Tibial nerve (tissue), 4 donors: ENCODE results near the gene TSPAN19. TPM values are rescaled to one million over a fixed set of nuclear protein-coding genes. Genes with fewer than 3 reads are reported as not detected.

Source experiments
- DNase-seq, 2 donors: peaks; one replicate each; pipeline ENCODE4 v3.0.0-alpha.2; 2019; ENCODE audit warnings: low spot score in 2 of 2
- H3K27ac ChIP-seq, 4 donors: fragments of 200-600 bp; sonication (generic) in 3 of 4; one replicate each; pipeline ENCODE4 v1.5.1; 2017 to 2019; ENCODE audit warnings: mild to moderate bottlenecking in 1 of 4
- H3K27me3 ChIP-seq, 2 donors: fragments of 200-600 bp; sonication (generic) in 1 of 2; one replicate each; pipeline versions ENCODE4 v1.5.1 to v1.6.0; 2017 to 2019
- H3K36me3 ChIP-seq, 3 donors: fragments of 200-600 bp; sonication (generic); one replicate each; pipeline ENCODE4 v1.5.1; 2018 to 2019
- H3K4me1 ChIP-seq, 4 donors: fragments of 200-600 bp; sonication (generic) in 3 of 4; one replicate each; pipeline ENCODE4 v1.5.1; 2017 to 2019
- H3K4me3 ChIP-seq, 4 donors: fragments of 200-600 bp; sonication (generic) in 3 of 4; one replicate each; pipeline ENCODE4 v1.5.1; 2017 to 2019; ENCODE audit warnings: mild to moderate bottlenecking in 1 of 4, moderate library complexity in 1 of 4
- H3K9me3 ChIP-seq, 4 donors: fragments of 200-600 bp; sonication (generic) in 3 of 4; one replicate each; pipeline ENCODE4 v1.5.1; 2017 to 2019
- EP300 ChIP-seq, 2 donors: sonication (generic); formaldehyde crosslinking; IDR thresholded peaks; one replicate each; pipeline ENCODE4 v1.6.1; 2017; ENCODE audit warnings: antibody characterized with exemption in 2 of 2, mild to moderate bottlenecking in 1 of 2
- POLR2A ChIP-seq, 2 donors: fragments of 450-650 bp; IDR thresholded peaks; one replicate each; pipeline ENCODE4 v1.6.1; 2017; ENCODE audit warnings: antibody characterized with exemption in 2 of 2, mild to moderate bottlenecking in 2 of 2, moderate library complexity in 2 of 2
- WGBS, 2 donors: methylation state at CpG; one replicate each; pipeline ENCODE4 v1.1.5; 2018; 5-methylcytosine and 5-hydroxymethylcytosine counted together
- total RNA-seq, 4 donors: library from RNA; depleted of rRNA; stranded (reverse); fragments of >200 nt; gene quantifications; one replicate each; pipeline ENCODE4 v1.1.0, GENCODE V29; 2016
- TF ChIP-seq, protein P1 (sequence below), 5 experiments: fragments of 200-600 bp in 3 of 5; fragments of 450-650 bp in 2 of 5; sonication (generic) in 3 of 5; IDR thresholded peaks; one replicate each; pipeline ENCODE4 v1.5.1; 2016 to 2019; ENCODE audit warnings: antibody characterized with exemption in 5 of 5, mild to moderate bottlenecking in 3 of 5, moderate library complexity in 2 of 5

TSPAN19 gene
- total RNA-seq, 4 donors from 2014 or later: 0.22 to 2.2 TPM; not detected in 2

DNA sequence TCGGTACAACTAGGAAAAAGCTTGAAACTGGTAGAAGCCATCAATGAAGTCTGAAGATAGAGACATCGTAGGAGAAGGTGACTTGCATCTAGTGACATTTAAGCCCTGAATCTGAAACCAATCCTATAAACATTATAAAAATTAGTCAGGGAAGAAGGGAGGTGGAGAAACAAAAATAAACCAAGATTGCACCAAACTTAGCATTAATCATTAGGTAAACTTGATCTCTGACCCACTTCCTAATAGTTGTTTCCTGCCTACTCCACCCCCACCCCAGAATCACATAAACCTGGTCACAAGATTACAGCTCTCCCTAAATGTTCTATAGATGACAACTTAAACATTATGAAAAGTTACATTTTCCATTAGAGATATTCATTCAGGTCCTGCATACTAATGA lies 40.4 kb downstream of the TSPAN19 start:
- Histone ChIP-seq H3K27ac (no peak overlapping the region), H3K4me1 (no peaks in the 10 kb centered on the region), H3K27me3 (no peaks in the 10 kb centered on the region), H3K4me3 (no peak overlapping the region), H3K9me3 (no peaks in the 10 kb centered on the region), H3K36me3 (no peaks in the 10 kb centered on the region)
- 78 to 81% methylated on average over 2 of the region's 2 CpGs for WGBS, 2 donors
- no peak for DNase-seq
- TF ChIP-seq EP300 (IDR thresholded peaks at IDR 0.05) (no peak), POLR2A (IDR thresholded peaks at IDR 0.05) (no peak)
- TF ChIP-seq, protein P1, sequence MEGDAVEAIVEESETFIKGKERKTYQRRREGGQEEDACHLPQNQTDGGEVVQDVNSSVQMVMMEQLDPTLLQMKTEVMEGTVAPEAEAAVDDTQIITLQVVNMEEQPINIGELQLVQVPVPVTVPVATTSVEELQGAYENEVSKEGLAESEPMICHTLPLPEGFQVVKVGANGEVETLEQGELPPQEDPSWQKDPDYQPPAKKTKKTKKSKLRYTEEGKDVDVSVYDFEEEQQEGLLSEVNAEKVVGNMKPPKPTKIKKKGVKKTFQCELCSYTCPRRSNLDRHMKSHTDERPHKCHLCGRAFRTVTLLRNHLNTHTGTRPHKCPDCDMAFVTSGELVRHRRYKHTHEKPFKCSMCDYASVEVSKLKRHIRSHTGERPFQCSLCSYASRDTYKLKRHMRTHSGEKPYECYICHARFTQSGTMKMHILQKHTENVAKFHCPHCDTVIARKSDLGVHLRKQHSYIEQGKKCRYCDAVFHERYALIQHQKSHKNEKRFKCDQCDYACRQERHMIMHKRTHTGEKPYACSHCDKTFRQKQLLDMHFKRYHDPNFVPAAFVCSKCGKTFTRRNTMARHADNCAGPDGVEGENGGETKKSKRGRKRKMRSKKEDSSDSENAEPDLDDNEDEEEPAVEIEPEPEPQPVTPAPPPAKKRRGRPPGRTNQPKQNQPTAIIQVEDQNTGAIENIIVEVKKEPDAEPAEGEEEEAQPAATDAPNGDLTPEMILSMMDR (IDR thresholded peaks at IDR 0.05): no peak

DNA sequence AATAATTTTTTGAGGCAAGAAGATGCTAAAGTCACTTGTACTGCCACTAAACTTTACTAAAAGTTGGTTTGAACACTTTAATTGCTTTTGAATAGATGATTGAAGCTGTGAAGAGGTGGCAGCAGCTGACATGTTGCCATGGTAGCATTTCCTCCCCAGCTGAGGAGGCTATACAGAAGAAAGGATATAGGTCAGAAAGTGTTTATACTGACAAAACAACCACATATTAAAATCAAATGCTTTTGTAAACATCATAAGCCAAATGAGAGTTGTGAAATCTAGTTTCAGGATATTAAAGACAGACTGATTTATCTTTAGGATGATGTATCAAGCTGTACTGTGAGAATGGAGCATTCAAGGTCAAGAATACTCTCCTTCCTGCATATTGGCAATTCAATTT lies 41.7 kb downstream of the TSPAN19 start:
- H3K4me1 ChIP-seq: no peaks in the 10 kb centered on the region
- no peaks in the 10 kb centered on the region for H3K27me3 ChIP-seq
- no peaks in the 10 kb centered on the region for H3K9me3 ChIP-seq
- H3K36me3 ChIP-seq: no peaks in the 10 kb centered on the region
- no peak overlapping the region for H3K27ac ChIP-seq
- TF ChIP-seq, protein P1 (IDR thresholded peaks at IDR 0.05): no peak
- TF ChIP-seq EP300 (IDR thresholded peaks at IDR 0.05): no peak
- no peak for TF ChIP-seq POLR2A (IDR thresholded peaks at IDR 0.05)
- DNase-seq: no peak
- no peak overlapping the region for H3K4me3 ChIP-seq

DNA sequence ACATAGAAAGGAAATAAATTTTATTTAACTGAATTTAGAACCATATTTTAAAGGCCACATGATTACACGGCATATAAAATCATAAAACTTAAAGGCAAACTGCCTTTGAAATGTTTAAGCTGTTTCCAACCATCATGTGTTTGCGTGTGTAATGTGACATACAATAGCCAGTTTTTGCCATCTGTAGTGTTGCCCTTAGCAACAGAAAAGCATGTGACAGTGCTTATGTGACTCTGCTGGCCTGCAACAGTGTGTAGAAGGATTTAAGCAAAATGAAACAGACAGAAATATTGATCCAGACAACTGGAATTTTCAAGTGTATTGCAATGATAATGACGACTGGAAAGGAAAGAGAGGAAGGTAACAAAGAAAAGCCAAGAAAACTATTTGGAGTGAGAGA lies 49.5 kb downstream of the TSPAN19 start:
- H3K27me3 ChIP-seq: no peaks in the 10 kb centered on the region
- DNase-seq: no peak
- H3K4me3 ChIP-seq: no peak overlapping the region
- no peak for TF ChIP-seq POLR2A (IDR thresholded peaks at IDR 0.05)
- TF ChIP-seq, protein P1 (IDR thresholded peaks at IDR 0.05): no peak
- TF ChIP-seq EP300 (IDR thresholded peaks at IDR 0.05): no peak
- no peaks in the 10 kb centered on the region for H3K36me3 ChIP-seq
- no peaks in the 10 kb centered on the region for H3K9me3 ChIP-seq
- no peak overlapping the region for H3K27ac ChIP-seq
- no peaks in the 10 kb centered on the region for H3K4me1 ChIP-seq
- WGBS, 2 donors: 42 to 49% methylated on average over 3 of the region's 3 CpGs

DNA sequence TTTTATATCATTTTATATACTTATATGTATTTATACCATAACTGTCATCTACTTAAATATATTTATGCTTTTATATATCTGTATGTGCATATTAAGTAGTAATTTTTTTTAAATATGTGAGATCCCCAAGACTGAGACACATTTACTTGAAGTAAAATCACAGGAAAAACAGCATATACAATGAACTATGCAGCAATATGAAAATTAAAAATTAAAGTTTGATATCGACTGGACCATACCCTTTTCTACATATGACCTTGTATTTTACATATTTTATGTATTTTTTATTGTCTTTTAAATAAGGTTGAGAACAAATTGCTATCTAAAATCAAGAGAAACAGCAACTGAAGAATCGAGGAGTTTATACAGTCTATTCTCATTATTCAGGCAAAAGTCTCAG lies 50.0 kb downstream of the TSPAN19 start:
- Histone ChIP-seq H3K9me3 (no peaks in the 10 kb centered on the region), H3K27ac (no peak overlapping the region), H3K36me3 (no peaks in the 10 kb centered on the region), H3K27me3 (no peaks in the 10 kb centered on the region), H3K4me1 (no peaks in the 10 kb centered on the region), H3K4me3 (no peak overlapping the region)
- TF ChIP-seq, protein P1 (IDR thresholded peaks at IDR 0.05): no peak
- TF ChIP-seq EP300 (IDR thresholded peaks at IDR 0.05): no peak
- no peak for TF ChIP-seq POLR2A (IDR thresholded peaks at IDR 0.05)
- 72 to 75% methylated on average over 2 of the region's 2 CpGs for WGBS, 2 donors
- DNase-seq: no peak

DNA sequence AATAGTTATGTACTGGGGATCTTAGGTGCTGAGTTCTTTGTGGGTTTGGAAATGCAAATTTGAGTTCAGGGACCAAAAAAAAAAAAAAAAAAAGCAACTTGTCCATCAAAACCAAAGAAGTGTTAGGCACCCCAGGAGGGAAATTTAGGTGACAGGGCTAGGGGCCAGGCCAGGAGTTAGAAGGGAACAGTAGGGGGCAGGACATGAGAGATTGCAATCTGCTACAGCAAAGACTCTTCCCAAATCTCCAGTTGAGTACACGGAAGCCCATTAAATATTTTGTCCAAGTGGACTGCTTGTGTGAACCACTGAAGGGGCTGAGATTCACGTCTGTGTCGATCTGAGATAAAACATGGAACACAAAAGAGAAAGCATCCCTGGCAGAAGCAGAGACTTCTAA lies 52.8 kb downstream of the TSPAN19 start:
- no peak overlapping the region for H3K4me3 ChIP-seq
- H3K27me3 ChIP-seq: no peaks in the 10 kb centered on the region
- no peaks in the 10 kb centered on the region for H3K4me1 ChIP-seq
- H3K27ac ChIP-seq: no peak overlapping the region
- no peak for DNase-seq
- no peaks in the 10 kb centered on the region for H3K36me3 ChIP-seq
- H3K9me3 ChIP-seq: no peaks in the 10 kb centered on the region
- WGBS, 2 donors: 72 to 74% methylated on average over 3 of the region's 3 CpGs
- TF ChIP-seq EP300 (IDR thresholded peaks at IDR 0.05) (no peak), POLR2A (IDR thresholded peaks at IDR 0.05) (no peak)
- TF ChIP-seq, protein P1 (IDR thresholded peaks at IDR 0.05): no peak
